SK-N-SH treated with all-trans-retinoic acid at 6 μM for 48 hours (cell line): ENCODE measurements around the gene UBE4B.

Source experiments
- ATAC-seq: fragments of 200-7000 bp; cut with Tn5 transposase; 3 replicates; pipeline ENCODE4 v1.9.1; 2020; ENCODE audit warnings: mild to moderate bottlenecking, moderate library complexity
- ARNTL ChIP-seq: fragments of 450-650 bp; formaldehyde crosslinking; IDR thresholded peaks from 2 replicates; pipeline ENCODE4 v1.5.0; 2020; ENCODE audit warnings: low read depth, mild to moderate bottlenecking, moderate library complexity, borderline replicate concordance
- BACH2 ChIP-seq: fragments of 250-450 bp; sonication (Bioruptor Pico); IDR thresholded peaks from 2 replicates; pipeline ENCODE4 v1.9.0; 2021; ENCODE audit warnings: mild to moderate bottlenecking, borderline replicate concordance
- CSDC2 ChIP-seq: fragments of 250-450 bp; sonication (Bioruptor Pico); IDR thresholded peaks from 2 replicates; pipeline ENCODE4 v1.5.0; 2020; ENCODE audit warnings: mild to moderate bottlenecking, moderate library complexity
- GLIS3 ChIP-seq: fragments of 250-450 bp; sonication (Bioruptor Pico); IDR thresholded peaks from 2 replicates; pipeline ENCODE4 v1.5.0; 2020; ENCODE audit warnings: mild to moderate bottlenecking, moderate library complexity
- ISL1 ChIP-seq: fragments of 250-450 bp; sonication (Bioruptor Pico); IDR thresholded peaks from 2 replicates; pipeline ENCODE4 v2.1.2; 2022; ENCODE audit warnings: mild to moderate bottlenecking, moderate library complexity
- PPARA ChIP-seq: fragments of 250-450 bp; sonication (Bioruptor Pico); IDR thresholded peaks from 2 replicates; pipeline ENCODE4 v1.5.0; 2020; ENCODE audit warnings: mild to moderate bottlenecking, borderline replicate concordance
- RARB ChIP-seq: fragments of 250-450 bp; sonication (Bioruptor Pico); IDR thresholded peaks from 2 replicates; pipeline ENCODE4 v1.8.0; 2021; ENCODE audit warnings: mild to moderate bottlenecking, moderate library complexity
- SNAI2 ChIP-seq: fragments of 250-450 bp; sonication (Bioruptor Pico); IDR thresholded peaks from 2 replicates; pipeline ENCODE4 v1.5.0; 2020; ENCODE audit warnings: mild to moderate bottlenecking, moderate library complexity
- TCF4 ChIP-seq: fragments of 250-450 bp; sonication (Bioruptor Pico); IDR thresholded peaks from 2 replicates; pipeline ENCODE4 v1.8.0; 2021; ENCODE audit warnings: mild to moderate bottlenecking, moderate library complexity, borderline replicate concordance
- ZFP3 ChIP-seq: fragments of 250-450 bp; sonication (Bioruptor Pico); IDR thresholded peaks from 2 replicates; pipeline ENCODE4 v1.5.0; 2020; ENCODE audit warnings: mild to moderate bottlenecking, moderate library complexity
- ZFP30 ChIP-seq: fragments of 450-650 bp; formaldehyde crosslinking; IDR thresholded peaks from 2 replicates; pipeline ENCODE4 v1.5.0; 2022; ENCODE audit warnings: mild to moderate bottlenecking, moderate library complexity
- ZNF565 ChIP-seq: fragments of 450-650 bp; formaldehyde crosslinking; conservative IDR thresholded peaks from 2 replicates; pipeline ENCODE4 v1.5.0; 2020; ENCODE audit warnings: low read depth, mild to moderate bottlenecking, moderate library complexity
- ZNF70 ChIP-seq: fragments of 450-650 bp; formaldehyde crosslinking; IDR thresholded peaks from 2 replicates; pipeline ENCODE4 v1.5.0; 2020; ENCODE audit warnings: mild to moderate bottlenecking, moderate library complexity
- ZNF8 ChIP-seq: fragments of 450-650 bp; formaldehyde crosslinking; IDR thresholded peaks from 2 replicates; pipeline ENCODE4 v1.5.0; 2020; ENCODE audit warnings: mild to moderate bottlenecking, moderate library complexity
- TF ChIP-seq, protein P1 (sequence below): fragments of 250-450 bp; sonication (Bioruptor Pico); IDR thresholded peaks from 2 replicates; pipeline ENCODE4 v1.5.1; 2021; ENCODE audit warnings: mild to moderate bottlenecking, moderate library complexity
- TF ChIP-seq, protein P2 (sequence below): fragments of 250-450 bp; sonication (Bioruptor Pico); IDR thresholded peaks from 2 replicates; pipeline ENCODE4 v1.8.0; 2021; ENCODE audit warnings: low read depth, mild to moderate bottlenecking, moderate library complexity, borderline replicate concordance
- TF ChIP-seq, protein P3 (sequence below): fragments of 250-450 bp; sonication (Bioruptor Pico); IDR thresholded peaks from 2 replicates; pipeline ENCODE4 v1.5.0; 2020; ENCODE audit warnings: mild to moderate bottlenecking, moderate library complexity
- TF ChIP-seq, protein P4 (sequence below): fragments of 250-450 bp; sonication (Bioruptor Pico); IDR thresholded peaks from 2 replicates; pipeline ENCODE4 v1.8.0; 2020; ENCODE audit warnings: mild to moderate bottlenecking, moderate library complexity, borderline replicate concordance

Gene UBE4B

DNA sequence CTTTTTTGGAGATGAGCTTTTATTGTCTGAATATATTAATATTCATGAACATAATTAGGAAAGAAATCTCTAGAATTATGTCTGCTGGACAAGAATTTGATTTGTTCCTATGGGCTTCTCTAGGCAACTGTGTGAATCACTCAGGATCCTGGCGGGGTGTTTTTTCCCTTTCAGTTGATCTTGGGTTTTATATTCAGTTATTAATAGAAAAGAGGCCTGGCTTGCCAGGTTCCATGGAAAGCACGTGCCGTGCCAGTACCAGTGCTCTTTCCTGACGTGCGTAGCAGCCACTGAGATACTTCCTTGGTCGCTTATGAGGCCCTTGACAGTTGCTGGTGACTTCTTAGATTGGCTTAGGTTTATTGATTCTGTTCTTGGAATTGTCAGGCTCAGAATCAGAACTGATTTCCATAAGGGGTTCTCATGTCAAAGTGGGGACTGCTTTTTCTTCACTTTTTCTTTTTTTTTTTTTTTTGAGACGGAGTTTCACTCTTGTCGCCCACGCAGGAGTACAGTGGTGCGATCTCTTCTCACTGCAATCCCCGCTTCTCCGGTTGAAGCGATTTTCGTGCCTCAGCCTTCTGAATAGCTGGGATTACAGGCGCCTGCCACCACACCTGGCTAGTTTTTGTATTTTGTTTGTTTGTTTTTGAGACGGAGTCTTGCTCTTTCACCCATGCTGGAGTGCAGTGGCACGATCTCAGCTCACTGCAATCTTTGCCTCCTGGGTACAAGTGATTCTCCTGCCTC is 129.0 kb downstream of the UBE4B start:
- TF ChIP-seq ZFP30 (CRISPR knock-in tag), result no peak
- TF ChIP-seq, protein P1, sequence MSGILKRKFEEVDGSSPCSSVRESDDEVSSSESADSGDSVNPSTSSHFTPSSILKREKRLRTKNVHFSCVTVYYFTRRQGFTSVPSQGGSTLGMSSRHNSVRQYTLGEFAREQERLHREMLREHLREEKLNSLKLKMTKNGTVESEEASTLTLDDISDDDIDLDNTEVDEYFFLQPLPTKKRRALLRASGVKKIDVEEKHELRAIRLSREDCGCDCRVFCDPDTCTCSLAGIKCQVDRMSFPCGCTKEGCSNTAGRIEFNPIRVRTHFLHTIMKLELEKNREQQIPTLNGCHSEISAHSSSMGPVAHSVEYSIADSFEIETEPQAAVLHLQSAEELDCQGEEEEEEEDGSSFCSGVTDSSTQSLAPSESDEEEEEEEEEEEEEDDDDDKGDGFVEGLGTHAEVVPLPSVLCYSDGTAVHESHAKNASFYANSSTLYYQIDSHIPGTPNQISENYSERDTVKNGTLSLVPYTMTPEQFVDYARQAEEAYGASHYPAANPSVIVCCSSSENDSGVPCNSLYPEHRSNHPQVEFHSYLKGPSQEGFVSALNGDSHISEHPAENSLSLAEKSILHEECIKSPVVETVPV (CRISPR knock-in tag), result no peak
- TF ChIP-seq ZNF8 (CRISPR knock-in tag), result no peak
- no peak for TF ChIP-seq ZFP3 (CRISPR knock-in tag)
- no peak for TF ChIP-seq ARNTL (CRISPR knock-in tag)
- TF ChIP-seq, protein P2, sequence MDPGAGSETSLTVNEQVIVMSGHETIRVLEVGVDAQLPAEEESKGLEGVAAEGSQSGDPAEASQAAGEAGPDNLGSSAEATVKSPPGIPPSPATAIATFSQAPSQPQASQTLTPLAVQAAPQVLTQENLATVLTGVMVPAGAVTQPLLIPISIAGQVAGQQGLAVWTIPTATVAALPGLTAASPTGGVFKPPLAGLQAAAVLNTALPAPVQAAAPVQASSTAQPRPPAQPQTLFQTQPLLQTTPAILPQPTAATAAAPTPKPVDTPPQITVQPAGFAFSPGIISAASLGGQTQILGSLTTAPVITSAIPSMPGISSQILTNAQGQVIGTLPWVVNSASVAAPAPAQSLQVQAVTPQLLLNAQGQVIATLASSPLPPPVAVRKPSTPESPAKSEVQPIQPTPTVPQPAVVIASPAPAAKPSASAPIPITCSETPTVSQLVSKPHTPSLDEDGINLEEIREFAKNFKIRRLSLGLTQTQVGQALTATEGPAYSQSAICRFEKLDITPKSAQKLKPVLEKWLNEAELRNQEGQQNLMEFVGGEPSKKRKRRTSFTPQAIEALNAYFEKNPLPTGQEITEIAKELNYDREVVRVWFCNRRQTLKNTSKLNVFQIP (CRISPR knock-in tag), result no peak
- TF ChIP-seq, protein P3, sequence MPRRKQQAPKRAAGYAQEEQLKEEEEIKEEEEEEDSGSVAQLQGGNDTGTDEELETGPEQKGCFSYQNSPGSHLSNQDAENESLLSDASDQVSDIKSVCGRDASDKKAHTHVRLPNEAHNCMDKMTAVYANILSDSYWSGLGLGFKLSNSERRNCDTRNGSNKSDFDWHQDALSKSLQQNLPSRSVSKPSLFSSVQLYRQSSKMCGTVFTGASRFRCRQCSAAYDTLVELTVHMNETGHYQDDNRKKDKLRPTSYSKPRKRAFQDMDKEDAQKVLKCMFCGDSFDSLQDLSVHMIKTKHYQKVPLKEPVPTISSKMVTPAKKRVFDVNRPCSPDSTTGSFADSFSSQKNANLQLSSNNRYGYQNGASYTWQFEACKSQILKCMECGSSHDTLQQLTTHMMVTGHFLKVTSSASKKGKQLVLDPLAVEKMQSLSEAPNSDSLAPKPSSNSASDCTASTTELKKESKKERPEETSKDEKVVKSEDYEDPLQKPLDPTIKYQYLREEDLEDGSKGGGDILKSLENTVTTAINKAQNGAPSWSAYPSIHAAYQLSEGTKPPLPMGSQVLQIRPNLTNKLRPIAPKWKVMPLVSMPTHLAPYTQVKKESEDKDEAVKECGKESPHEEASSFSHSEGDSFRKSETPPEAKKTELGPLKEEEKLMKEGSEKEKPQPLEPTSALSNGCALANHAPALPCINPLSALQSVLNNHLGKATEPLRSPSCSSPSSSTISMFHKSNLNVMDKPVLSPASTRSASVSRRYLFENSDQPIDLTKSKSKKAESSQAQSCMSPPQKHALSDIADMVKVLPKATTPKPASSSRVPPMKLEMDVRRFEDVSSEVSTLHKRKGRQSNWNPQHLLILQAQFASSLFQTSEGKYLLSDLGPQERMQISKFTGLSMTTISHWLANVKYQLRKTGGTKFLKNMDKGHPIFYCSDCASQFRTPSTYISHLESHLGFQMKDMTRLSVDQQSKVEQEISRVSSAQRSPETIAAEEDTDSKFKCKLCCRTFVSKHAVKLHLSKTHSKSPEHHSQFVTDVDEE (CRISPR knock-in tag), result no peak
- TF ChIP-seq BACH2 (CRISPR knock-in tag), result no peak
- no peak for TF ChIP-seq CSDC2
- TF ChIP-seq TCF4, result no peak
- no peak for TF ChIP-seq RARB (CRISPR knock-in tag)
- no peak for TF ChIP-seq ZNF70 (CRISPR knock-in tag)
- ATAC-seq, result no peak

DNA sequence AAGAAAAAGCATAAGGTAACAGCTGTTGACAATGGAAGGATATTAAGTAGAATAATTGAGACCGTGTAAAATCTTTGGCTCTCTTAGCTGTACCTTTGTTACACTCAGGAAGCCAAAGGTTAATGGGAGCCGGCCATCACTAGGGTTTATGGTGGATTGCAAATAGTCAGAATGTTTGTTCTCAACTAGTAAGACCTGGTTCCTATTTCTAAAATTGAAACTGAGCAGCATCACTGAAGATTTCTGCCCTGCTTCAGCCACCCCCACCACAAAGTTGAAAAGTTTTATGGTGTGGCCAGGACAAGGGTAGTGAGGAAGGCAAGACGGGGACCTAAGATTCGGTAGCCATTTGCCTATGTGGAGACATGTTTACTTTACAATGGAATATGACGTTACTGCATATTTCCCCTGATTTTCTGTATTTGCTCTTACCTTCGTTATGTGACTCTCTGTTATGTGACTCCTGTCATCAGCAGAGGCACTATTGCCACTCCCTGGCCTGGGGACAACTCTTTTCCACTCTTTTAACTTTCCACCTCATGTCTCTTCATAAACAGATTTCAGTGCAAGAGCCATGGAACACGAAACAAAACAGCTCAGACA is 136.3 kb downstream of the UBE4B start:
- ATAC-seq, result no peak
- TF ChIP-seq PPARA (CRISPR knock-in tag), result no peak
- no peak for TF ChIP-seq CSDC2
- TF ChIP-seq ZNF565 (CRISPR knock-in tag), result no peak
- TF ChIP-seq GLIS3 (CRISPR knock-in tag), result no peak
- TF ChIP-seq, protein P1 (CRISPR knock-in tag), result no peak
- TF ChIP-seq SNAI2, result no peak
- TF ChIP-seq, protein P2 (CRISPR knock-in tag), result no peak
- TF ChIP-seq, protein P4, sequence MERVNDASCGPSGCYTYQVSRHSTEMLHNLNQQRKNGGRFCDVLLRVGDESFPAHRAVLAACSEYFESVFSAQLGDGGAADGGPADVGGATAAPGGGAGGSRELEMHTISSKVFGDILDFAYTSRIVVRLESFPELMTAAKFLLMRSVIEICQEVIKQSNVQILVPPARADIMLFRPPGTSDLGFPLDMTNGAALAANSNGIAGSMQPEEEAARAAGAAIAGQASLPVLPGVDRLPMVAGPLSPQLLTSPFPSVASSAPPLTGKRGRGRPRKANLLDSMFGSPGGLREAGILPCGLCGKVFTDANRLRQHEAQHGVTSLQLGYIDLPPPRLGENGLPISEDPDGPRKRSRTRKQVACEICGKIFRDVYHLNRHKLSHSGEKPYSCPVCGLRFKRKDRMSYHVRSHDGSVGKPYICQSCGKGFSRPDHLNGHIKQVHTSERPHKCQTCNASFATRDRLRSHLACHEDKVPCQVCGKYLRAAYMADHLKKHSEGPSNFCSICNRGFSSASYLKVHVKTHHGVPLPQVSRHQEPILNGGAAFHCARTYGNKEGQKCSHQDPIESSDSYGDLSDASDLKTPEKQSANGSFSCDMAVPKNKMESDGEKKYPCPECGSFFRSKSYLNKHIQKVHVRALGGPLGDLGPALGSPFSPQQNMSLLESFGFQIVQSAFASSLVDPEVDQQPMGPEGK (CRISPR knock-in tag), result no peak
- TF ChIP-seq ISL1 (CRISPR knock-in tag), result no peak
